Measurements from ENCODE around the gene DOK6.
"Not testable (repeated sequence)": the region's sequence is repeated elsewhere in the genome, so short reads cannot be mapped to it uniquely, and the experiment has no call there.

DNA sequence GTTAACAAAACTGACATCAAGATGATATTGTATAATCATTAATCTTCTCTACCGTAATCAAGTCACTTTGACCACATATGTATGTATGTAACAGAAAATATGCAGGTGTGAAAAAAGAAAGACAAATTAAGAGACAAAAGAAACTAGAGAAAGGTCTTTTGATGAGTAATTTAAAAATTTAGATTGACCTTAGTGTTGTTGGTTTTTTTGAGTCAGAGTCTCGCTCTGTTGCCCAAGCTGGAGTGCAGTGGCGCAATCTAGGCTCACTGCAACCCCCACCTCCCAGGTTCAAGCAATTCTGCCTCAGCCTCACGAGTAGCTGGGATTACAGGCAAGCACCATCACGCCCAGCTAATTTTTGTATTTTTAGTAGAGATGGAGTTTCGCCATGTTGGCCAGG, 464.1 kb downstream of the DOK6 start:
- TF ChIP-seq, protein P1, sequence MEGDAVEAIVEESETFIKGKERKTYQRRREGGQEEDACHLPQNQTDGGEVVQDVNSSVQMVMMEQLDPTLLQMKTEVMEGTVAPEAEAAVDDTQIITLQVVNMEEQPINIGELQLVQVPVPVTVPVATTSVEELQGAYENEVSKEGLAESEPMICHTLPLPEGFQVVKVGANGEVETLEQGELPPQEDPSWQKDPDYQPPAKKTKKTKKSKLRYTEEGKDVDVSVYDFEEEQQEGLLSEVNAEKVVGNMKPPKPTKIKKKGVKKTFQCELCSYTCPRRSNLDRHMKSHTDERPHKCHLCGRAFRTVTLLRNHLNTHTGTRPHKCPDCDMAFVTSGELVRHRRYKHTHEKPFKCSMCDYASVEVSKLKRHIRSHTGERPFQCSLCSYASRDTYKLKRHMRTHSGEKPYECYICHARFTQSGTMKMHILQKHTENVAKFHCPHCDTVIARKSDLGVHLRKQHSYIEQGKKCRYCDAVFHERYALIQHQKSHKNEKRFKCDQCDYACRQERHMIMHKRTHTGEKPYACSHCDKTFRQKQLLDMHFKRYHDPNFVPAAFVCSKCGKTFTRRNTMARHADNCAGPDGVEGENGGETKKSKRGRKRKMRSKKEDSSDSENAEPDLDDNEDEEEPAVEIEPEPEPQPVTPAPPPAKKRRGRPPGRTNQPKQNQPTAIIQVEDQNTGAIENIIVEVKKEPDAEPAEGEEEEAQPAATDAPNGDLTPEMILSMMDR (conservative IDR thresholded peaks at IDR 0.05) = not testable (repeated sequence)
- TF ChIP-seq ZFX (IDR thresholded peaks at IDR 0.05) = not testable (repeated sequence)
